GM12878 (cell line): ENCODE measurements around the gene TPRKB. TPM values are rescaled to one million over a fixed set of nuclear protein-coding genes. Genes with fewer than 3 reads are reported as not detected.

ENCODE experiments used
- ATAC-seq: fragments of 200-7000 bp; cut with Tn5 transposase; 3 replicates; pipeline ENCODE4 v1.9.1; 2020; ENCODE audit warnings: mild to moderate bottlenecking, moderate library complexity
- BruUV-seq: library from RNA; stranded (reverse); fragments of 400-500 nt; replicated peaks from 2 replicates; lab custom pipeline; 2021; lab: Mats Ljungman, UMichigan
- CTCF ChIA-PET: fragments of 300-600 bp; sonication (Branson Sonifier 250); formaldehyde crosslinking; extraction: SDS; loops from one replicate; lab custom pipeline; 2021; ENCODE audit warnings: inconsistent platforms; lab: Yijun Ruan, JAX
- POLR2A ChIA-PET: fragments of 350-600 bp; formaldehyde crosslinking; extraction: SDS; loops from one replicate; lab custom pipeline; 2021; ENCODE audit warnings: inconsistent platforms; lab: Charles Lee
- RAD21 ChIA-PET: fragments of 300-600 bp; sonication (Branson Sonifier 250); formaldehyde crosslinking; loops from one replicate; lab custom pipeline; 2023; ENCODE audit warnings: antibody characterized with exemption; ENCODE audit not compliant: unreplicated experiment; lab: Charles Lee
- SMC1A ChIA-PET: fragments of 300-600 bp; sonication (Branson Sonifier 250); formaldehyde crosslinking; loops from one replicate; lab custom pipeline; 2023; ENCODE audit not compliant: unreplicated experiment, uncharacterized antibody; lab: Charles Lee
- DNase-seq: peaks from one replicate; pipeline ENCODE4 v3.0.0-alpha.2; 2011; ENCODE audit warnings: low read depth, low spot score
- FAIRE-seq: peaks from 3 replicates; lab custom pipeline; 2011; peaks lifted over from hg19 to GRCh38; lab: Jason Lieb, UNC
- H2AFZ ChIP-seq: 2 replicates; pipeline ENCODE4 v1.6.0; 2011; ENCODE audit warnings: low read depth, low read length, control low read depth; ENCODE audit not compliant: control insufficient read depth
- H3K27ac ChIP-seq: 2 replicates; pipeline ENCODE4 v1.5.1; 2011; ENCODE audit warnings: control low read depth; ENCODE audit not compliant: control insufficient read depth, insufficient read depth
- H3K27me3 ChIP-seq, 2 experiments: replicated peaks in 1 of 2; 2 replicates each; pipeline versions ENCODE4 v1.6.0 to v1.6.1; 2011; ENCODE audit warnings: low read length in 1 of 2; ENCODE audit not compliant: control insufficient read depth in 2 of 2, insufficient read depth in 2 of 2
- H3K36me3 ChIP-seq, 2 experiments: 2 replicates each; pipeline ENCODE4 v1.5.1; 2011; ENCODE audit warnings: low read length in 1 of 2; ENCODE audit not compliant: control insufficient read depth in 2 of 2, insufficient read depth in 2 of 2
- H3K4me1 ChIP-seq: 2 replicates; pipeline ENCODE4 v1.6.1; 2011; ENCODE audit warnings: mild to moderate bottlenecking, low read length, moderate library complexity, mixed read lengths; ENCODE audit not compliant: control insufficient read depth, insufficient read depth
- H3K4me2 ChIP-seq: 2 replicates; pipeline ENCODE4 v1.6.0; 2011; ENCODE audit warnings: control low read depth; ENCODE audit not compliant: control insufficient read depth, insufficient read depth
- H3K4me3 ChIP-seq: fragments of 200-600 bp; sonication (generic); 2 replicates; pipeline ENCODE4 v1.5.1; 2016
- H3K79me2 ChIP-seq: 2 replicates; pipeline ENCODE4 v1.6.0; 2011; ENCODE audit warnings: low read length; ENCODE audit not compliant: control insufficient read depth, insufficient read depth
- H3K9ac ChIP-seq: 2 replicates; pipeline ENCODE4 v1.8.0; 2011; ENCODE audit warnings: low read length, control low read depth, mixed read lengths; ENCODE audit not compliant: control insufficient read depth, insufficient read depth
- H3K9me3 ChIP-seq: replicated peaks from 3 replicates; pipeline ENCODE4 v1.5.1; 2011; ENCODE audit warnings: mild to moderate bottlenecking, low read length; ENCODE audit not compliant: control insufficient read depth, insufficient read depth
- H4K20me1 ChIP-seq: 2 replicates; pipeline ENCODE4 v1.6.0; 2011; ENCODE audit not compliant: control insufficient read depth, insufficient read depth
- BHLHE40 ChIP-seq, 2 experiments: fragments of 450-650 bp in 1 of 2; IDR thresholded peaks; 2 replicates each; pipeline ENCODE4 v1.6.1; 2011 to 2017; ENCODE audit warnings: low read depth in 2 of 2, borderline replicate concordance in 1 of 2, improper control_type of control experiment in 1 of 2, low read length in 1 of 2, mild to moderate bottlenecking in 1 of 2
- CHD4 ChIP-seq: fragments of 200-600 bp; sonication (generic); IDR thresholded peaks from 2 replicates; pipeline ENCODE4 v1.6.1; 2016; ENCODE audit warnings: mild to moderate bottlenecking
- DPF2 ChIP-seq: fragments of 450-650 bp; IDR thresholded peaks from 2 replicates; pipeline ENCODE4 v1.6.1; 2017; ENCODE audit warnings: mild to moderate bottlenecking
- EP300 ChIP-seq, 2 experiments: fragments of 150-350 bp in 1 of 2; IDR thresholded peaks; 2 replicates each; pipeline ENCODE4 v1.6.1; 2011 to 2012; ENCODE audit warnings: low read depth in 2 of 2, low read length in 2 of 2, borderline replicate concordance in 1 of 2, improper control_type of control experiment in 1 of 2, inconsistent platforms in 1 of 2; ENCODE audit not compliant: control insufficient read depth in 1 of 2
- JUNB ChIP-seq: IDR thresholded peaks from 2 replicates; pipeline ENCODE4 v1.6.1; 2016; ENCODE audit warnings: antibody characterized with exemption, mild to moderate bottlenecking
- KLF5 ChIP-seq: fragments of 450-650 bp; IDR thresholded peaks from 2 replicates; pipeline ENCODE4 v1.6.1; 2014; ENCODE audit warnings: mild to moderate bottlenecking; ENCODE audit not compliant: partially characterized antibody
- NFIC ChIP-seq: IDR thresholded peaks from 2 replicates; pipeline ENCODE4 v1.6.1; 2012; ENCODE audit warnings: low read depth, mild to moderate bottlenecking, inconsistent platforms, low read length, moderate library complexity
- NR2F1 ChIP-seq: fragments of 450-650 bp; conservative IDR thresholded peaks from 2 replicates; pipeline ENCODE4 v1.6.1; 2017; ENCODE audit warnings: mild to moderate bottlenecking
- POU2F2 ChIP-seq: IDR thresholded peaks from 3 replicates; pipeline ENCODE4 v1.6.1; 2011; ENCODE audit warnings: low read depth, mild to moderate bottlenecking, low read length, borderline replicate concordance
- RUNX3 ChIP-seq: IDR thresholded peaks from 2 replicates; pipeline ENCODE4 v1.6.1; 2012; ENCODE audit warnings: low read length, inconsistent platforms
- STAT3 ChIP-seq: IDR thresholded peaks from 2 replicates; pipeline ENCODE4 v1.6.1; 2011; ENCODE audit warnings: low read depth, low read length, improper control_type of control experiment
- ZNF274 ChIP-seq: IDR thresholded peaks from one replicate; pipeline ENCODE4 v1.8.0; 2011; ENCODE audit not compliant: insufficient read length, insufficient read depth
- WGBS: methylation state at CpG from one replicate; pipeline ENCODE4 v1.1.6; 2016; ENCODE audit warnings: low lambda C conversion rate; ENCODE audit not compliant: insufficient replicate concordance, insufficient coverage; ENCODE audit errors: missing lambda C conversion rate; 5-methylcytosine and 5-hydroxymethylcytosine counted together
- in situ Hi-C: fragments of 300-500 bp; cut with MboI; formaldehyde crosslinking; loops from 9 replicates; pipeline ENCODE4 v1.14.3; 2018; ENCODE audit warnings: mixed read lengths
- intact Hi-C: fragments of 100-400 bp; cut with micrococcal nuclease; formaldehyde crosslinking; loops from one replicate; pipeline ENCODE4 v1.14.2; 2022; ENCODE audit not compliant: unreplicated experiment
- polyA plus RNA-seq, 11 experiments: library from polyadenylated mRNA; depleted of rRNA in 4 of 11; unstranded in 6 of 11; stranded (reverse) in 5 of 11; fragments of >200 nt; fragmentation: Nextera tagmentation in 4 of 11; fragmentation: Illumina TruSeq in 1 of 11; extraction: Ambion mirVana in 4 of 11; extraction: Trizol in 1 of 11; gene quantifications; 1 replicate in 1 of 11; 2 replicates in 10 of 11; pipeline versions ENCODE4 v1.2.1 to v1.2.3, GENCODE V29; 2011 to 2016; ENCODE audit warnings: inconsistent platforms in 2 of 11, missing spikeins in 2 of 11, low read depth in 1 of 11
- total RNA-seq, 4 experiments: library from RNA; depleted of rRNA in 3 of 4; stranded (reverse); fragments of >200 nt in 3 of 4; fragmentation: Illumina TruSeq in 1 of 4; extraction: Trizol in 1 of 4; gene quantifications; 2 replicates each; pipeline versions ENCODE4 v1.2.1 to v1.2.3, GENCODE V29; 2013 to 2021
- TF ChIP-seq, protein P1 (sequence below): fragments of 150-350 bp; IDR thresholded peaks from 2 replicates; pipeline ENCODE4 v1.6.1; 2016; ENCODE audit warnings: low read depth, low read length
- TF ChIP-seq, protein P2 (sequence below): fragments of 450-650 bp; IDR thresholded peaks from 2 replicates; pipeline ENCODE4 v1.6.1; 2017; ENCODE audit warnings: low read depth, mild to moderate bottlenecking, moderate library complexity

The TPRKB gene
- total and polyA plus RNA-seq, 10 of the 15 experiments (the other 5 are each of a cell fraction or from before 2014, with no cell fraction given) = 28.1 to 129 (median 67.2) TPM

DNA sequence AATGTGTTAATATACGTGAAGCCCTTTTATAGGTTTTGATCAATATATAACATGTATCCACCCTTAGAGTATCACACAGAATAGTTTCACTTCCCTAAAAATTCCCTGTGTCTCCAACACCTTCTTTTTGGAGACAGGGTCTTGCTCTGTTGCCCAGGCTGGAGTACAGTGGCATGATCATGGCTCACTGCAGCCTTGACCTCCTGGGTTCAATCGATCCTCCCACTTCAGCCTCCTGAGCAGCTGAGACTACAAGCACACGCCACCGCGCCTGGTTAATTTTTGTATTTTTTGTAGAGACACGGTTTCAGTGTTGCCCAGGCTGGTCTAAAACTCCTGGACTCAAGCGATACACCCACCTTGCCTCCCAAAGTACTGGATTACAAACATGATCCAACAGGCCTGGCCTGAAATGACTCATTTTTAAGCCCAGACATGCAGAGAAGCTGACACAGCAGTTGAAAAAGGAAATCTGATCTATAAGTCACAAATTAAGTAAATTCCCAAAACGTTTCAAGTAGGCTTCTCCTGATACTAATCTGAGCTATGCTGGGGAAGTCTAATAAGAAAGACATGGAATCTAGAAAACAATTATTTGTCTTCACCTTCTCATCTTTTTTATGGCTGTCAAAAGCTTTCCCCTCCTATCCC lies 39.8 kb upstream of the TPRKB start (continued):
- TF ChIP-seq EP300 (IDR thresholded peaks at IDR 0.05; ENCODE audit: borderline replicate concordance in 1 of 2, control insufficient read depth in 1 of 2, low read depth in 2 of 2, low read length in 2 of 2) (no peak), DPF2 (no peak), RUNX3 (no peak), CHD4 (no peak), BHLHE40 (IDR thresholded peaks at IDR 0.05; ENCODE audit: borderline replicate concordance in 1 of 2, low read depth in 2 of 2, low read length in 1 of 2) (no peak), POU2F2 (no peak)

DNA sequence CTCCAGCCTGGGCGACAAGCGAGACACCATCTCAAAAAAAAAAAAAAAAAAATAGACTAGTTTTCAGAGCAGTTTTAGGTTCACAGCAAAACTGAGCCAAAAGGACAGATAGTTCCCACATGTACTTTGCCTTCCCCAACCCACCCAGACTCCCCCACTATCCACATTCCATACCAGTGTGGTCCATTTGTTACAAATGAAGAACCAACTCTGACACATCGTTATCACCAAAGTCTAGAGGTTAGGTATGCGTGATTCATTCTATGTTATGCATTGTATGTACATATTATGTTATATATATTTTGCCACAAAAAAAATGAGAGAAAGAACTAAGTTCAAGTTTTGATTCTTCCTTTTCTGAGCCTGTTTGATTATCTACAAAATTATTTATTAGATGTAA lies 39.2 kb upstream of the TPRKB start:
- in situ Hi-C loops = no loop called here
- Histone ChIP-seq H2AFZ (no peak overlapping the region), H3K9me3 (no peaks in the 10 kb centered on the region), H3K36me3 (peaks cover 0 to 11% of the 10 kb centered on the region in 2 experiments; a peak in 2 of 4 replicates), H3K27ac (no peak overlapping the region), H4K20me1 (no peaks in the 10 kb centered on the region), H3K4me1 (peaks cover 4% of the 10 kb centered on the region; the same call in 1 of the 2 replicates), H3K4me2 (no peak overlapping the region), H3K9ac (no peak overlapping the region), H3K79me2 (peaks cover 38% of the 10 kb centered on the region)
- ATAC-seq (no peak), FAIRE-seq (no peak)
- RAD21 ChIA-PET = interaction anchor here (0.6 kb wide), 1 partner anchor 109 kb away, joined by 3 read pairs; no protein-coding TSS in a partner anchor
- POLR2A ChIA-PET = interaction anchor here (0.7 kb wide), 1 partner anchor 442 kb away, joined by 6 read pairs; no protein-coding TSS in a partner anchor
- SMC1A ChIA-PET = interaction anchor here (0.7 kb wide), 1 partner anchor 84 kb away, joined by 3 read pairs; no protein-coding TSS in a partner anchor
- CTCF ChIA-PET = interaction anchor here (1.9 kb wide), 1 partner anchor 47 kb away, joined by 7 read pairs; no protein-coding TSS in a partner anchor
- intact Hi-C loops = no loop called here
- WGBS = 100% methylated on average over 4 of the region's 4 CpGs
- BruUV-seq = no TSS peak
- TF ChIP-seq NR2F1 (no peak), STAT3 (no peak), EP300 (IDR thresholded peaks at IDR 0.05; ENCODE audit: borderline replicate concordance in 1 of 2, control insufficient read depth in 1 of 2, low read depth in 2 of 2, low read length in 2 of 2) (no peak), KLF5 (no peak), ZNF274 (no peak), JUNB (no peak), NFIC (no peak)
- TF ChIP-seq, protein P1, sequence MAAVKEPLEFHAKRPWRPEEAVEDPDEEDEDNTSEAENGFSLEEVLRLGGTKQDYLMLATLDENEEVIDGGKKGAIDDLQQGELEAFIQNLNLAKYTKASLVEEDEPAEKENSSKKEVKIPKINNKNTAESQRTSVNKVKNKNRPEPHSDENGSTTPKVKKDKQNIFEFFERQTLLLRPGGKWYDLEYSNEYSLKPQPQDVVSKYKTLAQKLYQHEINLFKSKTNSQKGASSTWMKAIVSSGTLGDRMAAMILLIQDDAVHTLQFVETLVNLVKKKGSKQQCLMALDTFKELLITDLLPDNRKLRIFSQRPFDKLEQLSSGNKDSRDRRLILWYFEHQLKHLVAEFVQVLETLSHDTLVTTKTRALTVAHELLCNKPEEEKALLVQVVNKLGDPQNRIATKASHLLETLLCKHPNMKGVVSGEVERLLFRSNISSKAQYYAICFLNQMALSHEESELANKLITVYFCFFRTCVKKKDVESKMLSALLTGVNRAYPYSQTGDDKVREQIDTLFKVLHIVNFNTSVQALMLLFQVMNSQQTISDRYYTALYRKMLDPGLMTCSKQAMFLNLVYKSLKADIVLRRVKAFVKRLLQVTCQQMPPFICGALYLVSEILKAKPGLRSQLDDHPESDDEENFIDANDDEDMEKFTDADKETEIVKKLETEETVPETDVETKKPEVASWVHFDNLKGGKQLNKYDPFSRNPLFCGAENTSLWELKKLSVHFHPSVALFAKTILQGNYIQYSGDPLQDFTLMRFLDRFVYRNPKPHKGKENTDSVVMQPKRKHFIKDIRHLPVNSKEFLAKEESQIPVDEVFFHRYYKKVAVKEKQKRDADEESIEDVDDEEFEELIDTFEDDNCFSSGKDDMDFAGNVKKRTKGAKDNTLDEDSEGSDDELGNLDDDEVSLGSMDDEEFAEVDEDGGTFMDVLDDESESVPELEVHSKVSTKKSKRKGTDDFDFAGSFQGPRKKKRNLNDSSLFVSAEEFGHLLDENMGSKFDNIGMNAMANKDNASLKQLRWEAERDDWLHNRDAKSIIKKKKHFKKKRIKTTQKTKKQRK = no peak
- TF ChIP-seq, protein P2, sequence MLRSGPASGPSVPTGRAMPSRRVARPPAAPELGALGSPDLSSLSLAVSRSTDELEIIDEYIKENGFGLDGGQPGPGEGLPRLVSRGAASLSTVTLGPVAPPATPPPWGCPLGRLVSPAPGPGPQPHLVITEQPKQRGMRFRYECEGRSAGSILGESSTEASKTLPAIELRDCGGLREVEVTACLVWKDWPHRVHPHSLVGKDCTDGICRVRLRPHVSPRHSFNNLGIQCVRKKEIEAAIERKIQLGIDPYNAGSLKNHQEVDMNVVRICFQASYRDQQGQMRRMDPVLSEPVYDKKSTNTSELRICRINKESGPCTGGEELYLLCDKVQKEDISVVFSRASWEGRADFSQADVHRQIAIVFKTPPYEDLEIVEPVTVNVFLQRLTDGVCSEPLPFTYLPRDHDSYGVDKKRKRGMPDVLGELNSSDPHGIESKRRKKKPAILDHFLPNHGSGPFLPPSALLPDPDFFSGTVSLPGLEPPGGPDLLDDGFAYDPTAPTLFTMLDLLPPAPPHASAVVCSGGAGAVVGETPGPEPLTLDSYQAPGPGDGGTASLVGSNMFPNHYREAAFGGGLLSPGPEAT = no peak
- TF ChIP-seq, all 136 proteins: peak for 0
- Histone ChIP-seq H3K27me3 (no peaks in the 10 kb centered on the region), H3K4me3 (no peak overlapping the region)
- no peak for DNase-seq
